Measurements from ENCODE around the gene SHISA6.

The SHISA6 gene

GRCh38 chr17:11557727-11558452, 316.9 kb downstream of the SHISA6 start:
- Histone ChIP-seq H3K4me3 (no peak overlapping the region), H3K27ac (no peak overlapping the region)

- no peak overlapping the region for H3K27ac ChIP-seq
- H3K4me3 ChIP-seq: no peak overlapping the region
These were observed 317.7 kb downstream of the SHISA6 start for GRCh38 chr17:11558681-11559234.

GRCh38 chr17:11559601-11560000, 318.6 kb downstream of the SHISA6 start:
- no peak overlapping the region for H3K4me3 ChIP-seq
- no peak overlapping the region for H3K27ac ChIP-seq

GRCh38 chr17:11561281-11561680, 320.3 kb downstream of the SHISA6 start:
- no peak overlapping the region for H3K27ac ChIP-seq
- H3K4me3 ChIP-seq: no peak overlapping the region

- H3K27ac ChIP-seq: no peak overlapping the region
- no peak overlapping the region for H3K4me3 ChIP-seq
These were observed 320.7 kb downstream of the SHISA6 start for GRCh38 chr17:11561702-11562101.

GRCh38 chr17:11564589-11565380, 323.8 kb downstream of the SHISA6 start:
- Histone ChIP-seq H3K27ac (no peak overlapping the region), H3K4me3 (no peak overlapping the region)

- Histone ChIP-seq H3K27ac (no peak overlapping the region), H3K4me3 (no peak overlapping the region)
These were observed 324.6 kb downstream of the SHISA6 start for GRCh38 chr17:11565591-11565990.

- no peak overlapping the region for H3K4me3 ChIP-seq
- no peak overlapping the region for H3K27ac ChIP-seq
These were observed 338.0 kb downstream of the SHISA6 start for GRCh38 chr17:11578998-11579397.

- Histone ChIP-seq H3K27ac (no peak overlapping the region), H3K4me3 (no peak overlapping the region)
These were observed 339.7 kb downstream of the SHISA6 start for GRCh38 chr17:11580677-11581076.

- Histone ChIP-seq H3K4me3 (no peak overlapping the region), H3K27ac (no peak overlapping the region)
These were observed 341.2 kb downstream of the SHISA6 start for GRCh38 chr17:11582217-11582616.

GRCh38 chr17:11583306-11583992, 342.4 kb downstream of the SHISA6 start:
- Histone ChIP-seq H3K27ac (no peak overlapping the region), H3K4me3 (no peak overlapping the region)

GRCh38 chr17:11589716-11590115, 348.7 kb downstream of the SHISA6 start:
- no peak overlapping the region for H3K27ac ChIP-seq
- H3K4me3 ChIP-seq: no peak overlapping the region

GRCh38 chr17:11598274-11599221, 357.5 kb downstream of the SHISA6 start, which contains the start of gene DNAH9:
Gene DNAH9, plus strand, starts transcription at chr17:11598470. Its CDS starts 29 bp downstream, at chr17:11598499.
- H3K27ac ChIP-seq: peak within 1 kb of the TSS in 4 of 21 experiments; percentile 5 to 34 (median 16)
- peak within 1 kb of the TSS; percentile 3 to 66 (median 39) for H3K4me3 ChIP-seq

- no peak overlapping the region for H3K27ac ChIP-seq
These were observed 360.6 kb downstream of the SHISA6 start for GRCh38 chr17:11601661-11602060.

GRCh38 chr17:11608396-11608795, 367.4 kb downstream of the SHISA6 start:
- no peak overlapping the region for H3K4me3 ChIP-seq
- no peak overlapping the region for H3K27ac ChIP-seq

More at GRCh38 chr17:11601661-11602060, 360.6 kb downstream of the SHISA6 start:
- H3K4me3 ChIP-seq: no peak overlapping the region

- Histone ChIP-seq H3K4me3 (no peak overlapping the region), H3K27ac (no peak overlapping the region)
These were observed 370.1 kb downstream of the SHISA6 start for GRCh38 chr17:11610999-11611566.

GRCh38 chr17:11612956-11613355, 371.9 kb downstream of the SHISA6 start:
- Histone ChIP-seq H3K27ac (no peak overlapping the region), H3K4me3 (no peak overlapping the region)

Data from skin epidermis (tissue), 12 donors.